GM06990 (cell line): Measurements from ENCODE around the gene PTPN14.
"Not testable (repeated sequence)": the region's sequence is repeated elsewhere in the genome, so short reads cannot be mapped to it uniquely, and the experiment has no call there.

ENCODE experiments used
- DNase-seq: peaks from one replicate; pipeline ENCODE4 v3.0.0-alpha.2; 2011; ENCODE audit not compliant: insufficient read length; ENCODE audit errors: extremely low read depth
- H3K27me3 ChIP-seq: replicated peaks from 2 replicates; pipeline ENCODE4 v1.6.0; 2011; ENCODE audit warnings: low read length; ENCODE audit not compliant: control insufficient read depth, insufficient read depth
- H3K36me3 ChIP-seq: 2 replicates; pipeline ENCODE4 v1.5.1; 2011; ENCODE audit warnings: low read length; ENCODE audit not compliant: control insufficient read depth, insufficient read depth
- H3K4me3 ChIP-seq: replicated peaks from 2 replicates; pipeline ENCODE4 v1.5.1; 2011; ENCODE audit warnings: low read depth, mild to moderate bottlenecking, control low read depth, low read length
- TF ChIP-seq, protein P1 (sequence below): IDR thresholded peaks from 2 replicates; pipeline ENCODE4 v1.5.1; 2011; ENCODE audit warnings: low read length, control low read depth, mild to moderate bottlenecking, inconsistent platforms; ENCODE audit not compliant: insufficient read depth, poor library complexity, severe bottlenecking

PTPN14 gene

DNA sequence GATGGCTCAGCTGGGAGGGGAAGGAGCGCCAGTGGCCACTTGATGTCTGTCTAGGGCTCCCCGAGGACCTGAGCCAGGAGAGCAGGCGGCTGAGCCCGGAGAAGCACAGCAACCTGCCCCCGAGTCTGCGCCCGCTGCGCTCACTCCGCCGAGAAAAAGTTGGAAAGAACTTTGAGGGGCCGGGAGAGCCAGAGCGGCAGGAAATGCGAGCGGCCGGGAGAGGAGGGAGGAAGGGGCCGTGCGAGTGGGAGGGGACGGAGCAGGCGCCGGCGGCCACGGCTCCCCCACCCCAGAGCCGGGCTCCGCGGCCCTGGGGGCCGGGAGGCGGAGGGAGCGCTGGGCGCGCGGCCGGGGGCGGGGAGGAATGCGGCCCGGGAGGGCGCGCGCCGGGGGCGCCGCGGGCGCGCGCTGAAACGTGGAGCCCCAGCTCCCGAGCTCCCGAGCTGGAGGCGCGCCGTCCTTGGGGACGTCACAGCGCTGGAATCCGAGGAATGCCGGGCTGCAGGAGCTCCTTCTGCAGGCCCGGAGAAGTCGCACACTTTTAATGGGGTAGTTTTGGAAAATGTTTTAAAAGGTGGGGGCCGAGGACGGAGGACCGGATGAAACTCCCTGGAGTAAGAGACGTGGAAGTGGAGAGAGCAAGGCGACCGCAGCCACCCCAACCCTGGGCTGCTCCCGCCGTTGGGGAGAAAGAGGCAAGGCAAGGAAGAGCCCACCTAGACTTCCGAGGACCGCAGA is at the start of gene PTPN14:
TSS of gene PTPN14 (minus strand) at position 167 of the 738 bp plus-strand sequence. CDS start 86,799 bp downstream, outside the sequence.
- no peaks in the 10 kb centered on the region for H3K36me3 ChIP-seq
- peak within 1 kb of the TSS; percentile 40 for H3K4me3 ChIP-seq
- TF ChIP-seq, protein P1, sequence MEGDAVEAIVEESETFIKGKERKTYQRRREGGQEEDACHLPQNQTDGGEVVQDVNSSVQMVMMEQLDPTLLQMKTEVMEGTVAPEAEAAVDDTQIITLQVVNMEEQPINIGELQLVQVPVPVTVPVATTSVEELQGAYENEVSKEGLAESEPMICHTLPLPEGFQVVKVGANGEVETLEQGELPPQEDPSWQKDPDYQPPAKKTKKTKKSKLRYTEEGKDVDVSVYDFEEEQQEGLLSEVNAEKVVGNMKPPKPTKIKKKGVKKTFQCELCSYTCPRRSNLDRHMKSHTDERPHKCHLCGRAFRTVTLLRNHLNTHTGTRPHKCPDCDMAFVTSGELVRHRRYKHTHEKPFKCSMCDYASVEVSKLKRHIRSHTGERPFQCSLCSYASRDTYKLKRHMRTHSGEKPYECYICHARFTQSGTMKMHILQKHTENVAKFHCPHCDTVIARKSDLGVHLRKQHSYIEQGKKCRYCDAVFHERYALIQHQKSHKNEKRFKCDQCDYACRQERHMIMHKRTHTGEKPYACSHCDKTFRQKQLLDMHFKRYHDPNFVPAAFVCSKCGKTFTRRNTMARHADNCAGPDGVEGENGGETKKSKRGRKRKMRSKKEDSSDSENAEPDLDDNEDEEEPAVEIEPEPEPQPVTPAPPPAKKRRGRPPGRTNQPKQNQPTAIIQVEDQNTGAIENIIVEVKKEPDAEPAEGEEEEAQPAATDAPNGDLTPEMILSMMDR = no peak
- no peak for DNase-seq
- no peaks in the 10 kb centered on the region; the same call in none of the 2 replicates for H3K27me3 ChIP-seq

GRCh38 chr1:214593158-214593557 is 41.8 kb upstream of the PTPN14 start:
- H3K27me3 ChIP-seq = no peaks in the 10 kb centered on the region
- TF ChIP-seq, protein P1 = no peak
- no peak for DNase-seq

DNA sequence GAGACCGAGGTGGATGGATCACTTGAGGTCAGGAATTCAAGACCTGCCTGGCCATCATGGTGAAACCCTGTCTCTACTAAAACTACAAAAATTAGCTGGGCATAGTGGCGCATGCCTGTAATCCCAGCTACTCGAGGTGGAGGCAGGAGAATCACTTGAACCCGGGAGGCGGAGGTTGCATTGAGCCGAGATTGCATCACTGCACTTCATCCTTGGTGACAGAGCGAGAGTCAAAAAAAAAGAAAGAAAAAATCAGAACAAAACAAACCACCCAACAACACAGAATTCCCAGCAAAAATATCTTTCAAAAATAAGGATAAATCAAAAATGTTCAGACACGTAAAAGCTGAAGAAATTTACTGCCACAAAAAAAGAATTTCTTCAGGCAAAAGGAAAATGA is 40.5 kb upstream of the PTPN14 start:
- DNase-seq, H3K27me3 ChIP-seq, H3K4me3 ChIP-seq, H3K36me3 ChIP-seq: not testable (repeated sequence)

More at GRCh38 chr1:214593158-214593557, 41.8 kb upstream of the PTPN14 start:
- Histone ChIP-seq H3K36me3 (no peaks in the 10 kb centered on the region), H3K4me3 (no peak overlapping the region)

DNA sequence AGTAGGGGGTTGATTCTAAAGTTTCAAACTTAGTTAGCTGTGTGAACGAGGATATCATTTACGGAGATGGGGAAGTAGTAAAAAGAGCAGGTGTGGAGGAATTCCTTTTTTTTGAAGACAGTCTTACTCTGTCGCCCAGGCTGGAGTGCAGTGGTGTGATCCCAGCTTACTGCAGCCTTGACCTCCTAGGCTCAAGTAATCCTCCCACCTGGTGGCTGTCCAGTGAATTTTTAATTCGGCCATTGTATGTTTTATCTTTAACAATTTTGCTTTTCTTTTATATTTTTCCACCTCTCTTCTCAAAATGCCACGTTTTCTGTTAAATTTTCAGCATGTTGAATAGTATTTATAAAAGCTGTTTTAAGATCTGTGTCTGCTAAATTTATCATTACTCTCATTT is 39.3 kb upstream of the PTPN14 start:
- Histone ChIP-seq H3K4me3 (no peak overlapping the region), H3K36me3 (no peaks in the 10 kb centered on the region), H3K27me3 (no peaks in the 10 kb centered on the region)
- no peak for DNase-seq
- TF ChIP-seq, protein P1 = no peak

DNA sequence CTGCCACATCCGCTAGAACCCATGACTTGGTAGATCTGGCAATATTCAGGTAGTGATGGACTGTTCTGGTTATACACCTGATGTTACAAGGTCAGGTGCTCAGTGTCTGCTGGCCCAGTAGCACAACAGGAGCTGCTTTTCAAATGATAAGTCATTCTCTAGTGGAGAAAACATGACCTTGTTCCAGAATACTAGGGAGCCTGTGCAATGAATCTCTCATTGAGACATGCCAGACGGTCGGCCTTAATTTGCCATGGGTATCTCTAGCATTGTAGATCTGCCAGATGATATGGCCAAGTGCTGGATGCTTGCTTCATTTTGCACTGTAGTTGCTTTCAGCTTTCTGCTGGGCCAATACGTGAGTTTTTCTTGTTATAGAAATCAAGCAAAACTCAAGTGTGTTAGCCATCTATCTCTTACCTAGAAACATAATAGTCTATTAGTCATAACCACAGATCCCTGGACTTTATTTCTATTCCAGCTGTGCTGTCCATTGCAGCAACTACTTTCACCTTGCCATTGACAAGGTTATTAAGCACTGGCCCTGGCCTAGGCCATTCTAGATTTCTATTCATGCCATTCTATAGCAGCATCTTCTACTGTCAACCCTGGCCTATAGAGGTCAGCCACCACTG is 37.7 kb upstream of the PTPN14 start:
- TF ChIP-seq, protein P1 = no peak
- H3K36me3 ChIP-seq = no peaks in the 10 kb centered on the region

GRCh38 chr1:214587165-214587564 is 35.8 kb upstream of the PTPN14 start:
- no peak for DNase-seq
- TF ChIP-seq, protein P1 = no peak

More for the DNA sequence above, 37.7 kb upstream of the PTPN14 start:
- no peak overlapping the region for H3K4me3 ChIP-seq
- no peaks in the 10 kb centered on the region for H3K27me3 ChIP-seq
- DNase-seq = no peak

More at GRCh38 chr1:214587165-214587564, 35.8 kb upstream of the PTPN14 start:
- Histone ChIP-seq H3K4me3 (no peak overlapping the region), H3K27me3 (no peaks in the 10 kb centered on the region), H3K36me3 (no peaks in the 10 kb centered on the region)
